Measurements from ENCODE around the gene GOLIM4. TPM values are rescaled to one million over a fixed set of nuclear protein-coding genes. Genes with fewer than 3 reads are reported as not detected.

Gene GOLIM4
- total and polyA plus RNA-seq, 2 of the 13 experiments (the other 11 are each of a cell fraction or from before 2014, with no cell fraction given): 10.9 to 47.7 TPM

DNA sequence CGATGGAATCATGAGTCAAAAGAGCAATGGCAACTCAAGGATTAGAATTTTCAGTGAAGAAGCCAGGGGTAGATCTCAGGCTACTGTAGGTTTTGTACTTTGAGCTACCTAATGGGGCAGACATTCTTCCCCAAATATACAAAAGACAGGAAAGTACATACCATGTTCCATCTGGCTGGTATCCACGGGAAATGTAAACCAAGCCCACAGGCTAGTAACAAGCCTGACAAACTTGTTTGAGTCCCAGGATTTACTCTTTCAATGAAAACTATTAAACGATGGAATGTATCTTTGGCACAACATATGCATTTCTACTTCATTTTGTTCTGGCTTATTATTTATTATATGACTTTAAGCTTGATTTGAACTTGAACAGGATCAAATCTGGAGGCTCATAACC is 44.2 kb upstream of the GOLIM4 start:
- H3K9me3 ChIP-seq (ENCODE audit: low read length): no peaks in the 10 kb centered on the region
- H3K27me3 ChIP-seq (ENCODE audit: control insufficient read depth in 1 of 2, insufficient read depth in 2 of 2, low read length in 2 of 2): no peaks in the 10 kb centered on the region
- ATAC-seq (no peak), FAIRE-seq (no peak), DNase-seq (ENCODE audit: low spot score) (no peak)
- TF ChIP-seq, protein P1, sequence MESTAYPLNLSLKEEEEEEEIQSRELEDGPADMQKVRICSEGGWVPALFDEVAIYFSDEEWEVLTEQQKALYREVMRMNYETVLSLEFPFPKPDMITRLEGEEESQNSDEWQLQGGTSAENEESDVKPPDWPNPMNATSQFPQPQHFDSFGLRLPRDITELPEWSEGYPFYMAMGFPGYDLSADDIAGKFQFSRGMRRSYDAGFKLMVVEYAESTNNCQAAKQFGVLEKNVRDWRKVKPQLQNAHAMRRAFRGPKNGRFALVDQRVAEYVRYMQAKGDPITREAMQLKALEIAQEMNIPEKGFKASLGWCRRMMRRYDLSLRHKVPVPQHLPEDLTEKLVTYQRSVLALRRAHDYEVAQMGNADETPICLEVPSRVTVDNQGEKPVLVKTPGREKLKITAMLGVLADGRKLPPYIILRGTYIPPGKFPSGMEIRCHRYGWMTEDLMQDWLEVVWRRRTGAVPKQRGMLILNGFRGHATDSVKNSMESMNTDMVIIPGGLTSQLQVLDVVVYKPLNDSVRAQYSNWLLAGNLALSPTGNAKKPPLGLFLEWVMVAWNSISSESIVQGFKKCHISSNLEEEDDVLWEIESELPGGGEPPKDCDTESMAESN (CRISPR knock-in tag; conservative IDR thresholded peaks at IDR 0.05): no peak
- TF ChIP-seq ZFYVE20 (CRISPR knock-in tag; IDR thresholded peaks at IDR 0.05; ENCODE audit: borderline replicate concordance, low read depth) (no peak), HNRNPL (IDR thresholded peaks at IDR 0.05; ENCODE audit: low read depth, low read length) (no peak), RFX5 (IDR thresholded peaks at IDR 0.05; ENCODE audit: low read depth, low read length) (no peak), NRL (CRISPR knock-in tag; IDR thresholded peaks at IDR 0.05; ENCODE audit: borderline replicate concordance) (no peak), ZNF136 (CRISPR knock-in tag; IDR thresholded peaks at IDR 0.05; ENCODE audit: low read depth) (no peak), ZFAT (CRISPR knock-in tag; conservative IDR thresholded peaks at IDR 0.05) (no peak), PAX8 (CRISPR knock-in tag; IDR thresholded peaks at IDR 0.05; ENCODE audit: borderline replicate concordance) (no peak), ZNF317 (CRISPR knock-in tag; IDR thresholded peaks at IDR 0.05) (no peak)
- TF ChIP-seq, protein P2, sequence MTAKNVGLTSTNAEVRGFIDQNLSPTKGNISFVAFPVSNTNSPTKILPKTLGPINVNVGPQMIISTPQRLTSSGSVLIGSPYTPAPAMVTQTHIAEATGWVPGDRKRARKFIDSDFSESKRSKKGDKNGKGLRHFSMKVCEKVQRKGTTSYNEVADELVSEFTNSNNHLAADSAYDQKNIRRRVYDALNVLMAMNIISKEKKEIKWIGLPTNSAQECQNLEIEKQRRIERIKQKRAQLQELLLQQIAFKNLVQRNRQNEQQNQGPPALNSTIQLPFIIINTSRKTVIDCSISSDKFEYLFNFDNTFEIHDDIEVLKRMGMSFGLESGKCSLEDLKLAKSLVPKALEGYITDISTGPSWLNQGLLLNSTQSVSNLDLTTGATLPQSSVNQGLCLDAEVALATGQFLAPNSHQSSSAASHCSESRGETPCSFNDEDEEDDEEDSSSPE (CRISPR knock-in tag; IDR thresholded peaks at IDR 0.05): no peak
- TF ChIP-seq, protein P3, sequence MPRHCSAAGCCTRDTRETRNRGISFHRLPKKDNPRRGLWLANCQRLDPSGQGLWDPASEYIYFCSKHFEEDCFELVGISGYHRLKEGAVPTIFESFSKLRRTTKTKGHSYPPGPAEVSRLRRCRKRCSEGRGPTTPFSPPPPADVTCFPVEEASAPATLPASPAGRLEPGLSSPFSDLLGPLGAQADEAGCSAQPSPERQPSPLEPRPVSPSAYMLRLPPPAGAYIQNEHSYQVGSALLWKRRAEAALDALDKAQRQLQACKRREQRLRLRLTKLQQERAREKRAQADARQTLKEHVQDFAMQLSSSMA (CRISPR knock-in tag; IDR thresholded peaks at IDR 0.05): no peak
- no TSS peak for BruUV-seq (replicated peaks)
- in situ Hi-C loops (cut with HindIII; ENCODE audit: extremely low pct_ligation_motif_present, low pct_unique_long_range_greater_than_20kb): no loop called here
- H3K79me2 ChIP-seq (ENCODE audit: insufficient read depth, low read length): no peaks in the 10 kb centered on the region
- no peaks in the 10 kb centered on the region for H3K36me3 ChIP-seq (replicated peaks in 1 of 2; ENCODE audit: control insufficient read depth in 1 of 2, insufficient read depth in 2 of 2, low read length in 2 of 2)
- ChIA-PET POLR2A (no interaction called here), CTCF (ENCODE audit: low intra/inter-chr PET ratio, low total read pairs) (no interaction called here)
- H2AFZ ChIP-seq (ENCODE audit: low read length): no peak overlapping the region
- H3K4me2 ChIP-seq (ENCODE audit: low read depth, low read length): no peak overlapping the region
- H3K4me1 ChIP-seq (ENCODE audit: insufficient read depth, low read length): no peaks in the 10 kb centered on the region
- intact Hi-C loops (cut with micrococcal nuclease; ENCODE audit: unreplicated experiment): no loop called here
- H3K4me3 ChIP-seq (replicated peaks in 1 of 3; ENCODE audit: insufficient read depth in 1 of 3, low read depth in 2 of 3, low read length in 3 of 3): no peak overlapping the region
- WGBS (ENCODE audit: low lambda C conversion rate): 7% methylated on average over 3 of the region's 3 CpGs
- no peak overlapping the region for H3K27ac ChIP-seq (ENCODE audit: extremely low read length, insufficient read depth, low read length)
- no peaks in the 10 kb centered on the region for H4K20me1 ChIP-seq (ENCODE audit: insufficient read depth, low read length)
- H3K9ac ChIP-seq (ENCODE audit: insufficient read depth, low read depth, low read length): no peak overlapping the region

Data from HepG2 (cell line).